H9 (cell line): ENCODE measurements around the gene HTRA3. TPM values are rescaled to one million over a fixed set of nuclear protein-coding genes. Genes with fewer than 3 reads are reported as not detected.

Experiments used
- DNase-seq: peaks from one replicate; pipeline ENCODE4 v3.0.0-alpha.2; 2017
- H2AFZ ChIP-seq: one replicate; pipeline ENCODE4 v1.6.1; 2013; ENCODE audit warnings: mild to moderate bottlenecking, low read length, control low read depth, moderate library complexity
- H2AK5ac ChIP-seq: 2 replicates; pipeline ENCODE4 v1.6.1; 2013; ENCODE audit warnings: low read length, control low read depth, mixed read lengths; ENCODE audit not compliant: insufficient read length
- H2BK120ac ChIP-seq: one replicate; pipeline ENCODE4 v1.6.1; 2013; ENCODE audit warnings: low read depth, mild to moderate bottlenecking, low read length, control low read depth, inconsistent platforms; ENCODE audit not compliant: poor library complexity, severe bottlenecking
- H2BK12ac ChIP-seq: 2 replicates; pipeline ENCODE4 v1.6.1; 2013; ENCODE audit warnings: low read length, control low read depth, mixed read lengths, low read depth; ENCODE audit not compliant: insufficient read length
- H2BK15ac ChIP-seq: 2 replicates; pipeline ENCODE4 v1.6.1; 2013; ENCODE audit warnings: low read depth, low read length, control low read depth
- H2BK20ac ChIP-seq: one replicate; pipeline ENCODE4 v1.6.1; 2013; ENCODE audit warnings: low read depth, mild to moderate bottlenecking, low read length, control low read depth, inconsistent platforms; ENCODE audit not compliant: poor library complexity, severe bottlenecking
- H2BK5ac ChIP-seq: 2 replicates; pipeline ENCODE4 v1.6.1; 2013; ENCODE audit warnings: low read length, control low read depth, mixed read lengths; ENCODE audit not compliant: insufficient read length
- H3K14ac ChIP-seq: 2 replicates; pipeline ENCODE4 v1.6.1; 2013; ENCODE audit warnings: low read length, control low read depth; ENCODE audit not compliant: insufficient read depth
- H3K18ac ChIP-seq: 2 replicates; pipeline ENCODE4 v1.6.1; 2013; ENCODE audit warnings: low read depth, mild to moderate bottlenecking, mixed read lengths, low read length, control low read depth; ENCODE audit not compliant: insufficient read length
- H3K23ac ChIP-seq: 2 replicates; pipeline ENCODE4 v1.6.1; 2013; ENCODE audit warnings: low read length, control low read depth, mixed read lengths, low read depth; ENCODE audit not compliant: insufficient read length
- H3K23me2 ChIP-seq: 2 replicates; pipeline ENCODE4 v1.6.1; 2013; ENCODE audit warnings: low read depth, mild to moderate bottlenecking, mixed read lengths, low read length, control low read depth; ENCODE audit not compliant: insufficient read length, poor library complexity, severe bottlenecking
- H3K27ac ChIP-seq: 2 replicates; pipeline ENCODE4 v1.5.1; 2013; ENCODE audit warnings: low read length, control low read depth, mixed read lengths, low read depth; ENCODE audit not compliant: insufficient read length
- H3K27me3 ChIP-seq: 2 replicates; pipeline ENCODE4 v1.6.1; 2013; ENCODE audit warnings: low read length, control low read depth, inconsistent platforms; ENCODE audit not compliant: insufficient read depth
- H3K4ac ChIP-seq: 2 replicates; pipeline ENCODE4 v1.6.1; 2013; ENCODE audit warnings: low read depth, mild to moderate bottlenecking, control low read depth, inconsistent platforms, low read length, moderate library complexity
- H3K4me1 ChIP-seq: 2 replicates; pipeline ENCODE4 v1.6.1; 2013; ENCODE audit warnings: low read length, control low read depth, inconsistent platforms; ENCODE audit not compliant: insufficient read depth
- H3K4me2 ChIP-seq: 2 replicates; pipeline ENCODE4 v1.6.1; 2013; ENCODE audit warnings: low read length, control low read depth, mixed read lengths; ENCODE audit not compliant: insufficient read length, insufficient read depth
- H3K56ac ChIP-seq: 2 replicates; pipeline ENCODE4 v1.6.1; 2013; ENCODE audit warnings: low read depth, mild to moderate bottlenecking, mixed read lengths, low read length, control low read depth; ENCODE audit not compliant: insufficient read length
- H3K79me1 ChIP-seq: 2 replicates; pipeline ENCODE4 v1.6.1; 2013; ENCODE audit warnings: low read depth, mild to moderate bottlenecking, moderate library complexity, low read length, control low read depth, inconsistent platforms; ENCODE audit not compliant: insufficient read depth, poor library complexity, severe bottlenecking
- H3K79me2 ChIP-seq: 2 replicates; pipeline ENCODE4 v1.6.1; 2013; ENCODE audit warnings: low read length, control low read depth, inconsistent platforms; ENCODE audit not compliant: insufficient read depth
- H3K9ac ChIP-seq: 2 replicates; pipeline ENCODE4 v1.6.1; 2013; ENCODE audit warnings: low read length, control low read depth, mixed read lengths; ENCODE audit not compliant: insufficient read length; ENCODE audit errors: extremely low read depth
- H3K9me3 ChIP-seq: one replicate; pipeline ENCODE4 v1.6.1; 2013; ENCODE audit warnings: low read depth, low read length, inconsistent platforms; ENCODE audit not compliant: control insufficient read depth
- H3T11ph ChIP-seq: one replicate; pipeline ENCODE4 v1.6.1; 2013; ENCODE audit warnings: mild to moderate bottlenecking, low read length, control low read depth, inconsistent platforms
- H4K20me1 ChIP-seq: one replicate; pipeline ENCODE4 v1.6.1; 2013; ENCODE audit not compliant: control insufficient read depth, insufficient read length, insufficient read depth
- H4K5ac ChIP-seq: 2 replicates; pipeline ENCODE4 v1.6.1; 2013; ENCODE audit warnings: low read depth, mild to moderate bottlenecking, mixed read lengths, low read length, control low read depth; ENCODE audit not compliant: insufficient read length
- H4K8ac ChIP-seq: replicated peaks from 2 replicates; pipeline ENCODE4 v1.6.1; 2013; ENCODE audit warnings: low read length, control low read depth, mixed read lengths, low read depth; ENCODE audit not compliant: insufficient read length
- H4K91ac ChIP-seq: 2 replicates; pipeline ENCODE4 v1.6.1; 2013; ENCODE audit warnings: low read depth, mild to moderate bottlenecking, moderate library complexity, mixed read lengths, low read length, control low read depth; ENCODE audit not compliant: insufficient read length
- H3K27ac Mint-ChIP-seq, 3 experiments: 2 replicates in 2 of 3; 3 replicates in 1 of 3; pipeline ENCODE4 v1.8.0; 2020 to 2021; ENCODE audit warnings: mixed read lengths in 3 of 3, mild to moderate bottlenecking in 1 of 3, moderate library complexity in 1 of 3
- H3K27me3 Mint-ChIP-seq: 2 replicates; pipeline ENCODE4 v1.8.0; 2021; ENCODE audit warnings: low read depth, mild to moderate bottlenecking, moderate library complexity, mixed read lengths
- H3K36me3 Mint-ChIP-seq, 3 experiments: 2 replicates in 2 of 3; 3 replicates in 1 of 3; pipeline ENCODE4 v1.8.0; 2020 to 2021; ENCODE audit warnings: low read depth in 3 of 3, mixed read lengths in 3 of 3; ENCODE audit not compliant: insufficient read depth in 1 of 3
- H3K4me1 Mint-ChIP-seq, 2 experiments: 2 replicates each; pipeline ENCODE4 v1.8.0; 2020; ENCODE audit warnings: mixed read lengths in 2 of 2
- H3K4me3 Mint-ChIP-seq, 2 experiments: 2 replicates in 1 of 2; 3 replicates in 1 of 2; pipeline ENCODE4 v1.8.0; 2020 to 2021; ENCODE audit warnings: mild to moderate bottlenecking in 2 of 2, mixed read lengths in 2 of 2, moderate library complexity in 1 of 2
- H3K9me3 Mint-ChIP-seq, 2 experiments: 2 replicates in 1 of 2; 3 replicates in 1 of 2; pipeline ENCODE4 v1.8.0; 2020; ENCODE audit warnings: mild to moderate bottlenecking in 2 of 2, mixed read lengths in 2 of 2, moderate library complexity in 1 of 2
- WGBS: extraction: QIAGEN DNeasy Blood & Tissue Kit; methylation state at CpG from one replicate; pipeline ENCODE4 v1.1.7; 2013; ENCODE audit warnings: missing lambda C conversion rate, low lambda C conversion rate, mixed read lengths; ENCODE audit not compliant: insufficient read length; ENCODE audit errors: extremely low coverage; 5-methylcytosine and 5-hydroxymethylcytosine counted together
- total RNA-seq: library from RNA; stranded (reverse); gene quantifications from 2 replicates; pipeline ENCODE4 v1.2.1, GENCODE V29; 2021
- TF ChIP-seq, protein P1 (sequence below): fragments of 200-600 bp; sonication (generic); conservative IDR thresholded peaks from 3 replicates; pipeline ENCODE4 v1.8.0; 2021; ENCODE audit warnings: antibody characterized with exemption, mild to moderate bottlenecking

The HTRA3 gene
- total RNA-seq, 1 experiment from 2014 or later: 3.0 TPM

DNA sequence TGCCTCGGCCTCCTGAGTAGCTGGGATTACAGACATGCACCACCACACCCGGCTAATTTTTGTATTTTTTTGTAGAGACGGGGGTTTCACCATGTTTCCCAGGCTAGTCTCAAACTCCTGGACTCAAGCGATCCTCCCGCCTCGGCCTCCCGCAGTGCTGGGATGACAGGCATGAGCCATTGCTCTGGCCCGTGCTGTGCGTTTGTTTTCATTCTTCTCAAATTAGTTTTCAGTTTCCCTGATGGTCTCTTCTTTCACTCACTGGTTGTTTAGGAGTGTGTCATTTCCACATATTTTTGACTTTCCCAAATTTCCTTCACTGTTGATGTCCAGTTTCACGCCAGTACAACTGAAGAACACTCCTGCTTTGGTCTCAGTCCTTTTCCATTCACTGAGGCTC is 38.7 kb upstream of the HTRA3 start:
- peaks cover 8 to 12% of the 10 kb centered on the region in 2 experiments for H3K4me1 Mint-ChIP-seq
- Histone ChIP-seq H3K18ac (no peak overlapping the region), H2BK15ac (no peak overlapping the region), H3K56ac (no peak overlapping the region), H2BK20ac (no peak overlapping the region), H3K9ac (no peak overlapping the region), H3K27ac (no peak overlapping the region), H2BK12ac (no peak overlapping the region), H3K23ac (no peak overlapping the region), H2AFZ (no peak overlapping the region), H4K8ac (no peak overlapping the region), H3K27me3 (no peaks in the 10 kb centered on the region), H2AK5ac (no peak overlapping the region), H4K20me1 (no peaks in the 10 kb centered on the region), H3K14ac (no peak overlapping the region), H3K4me1 (peaks cover 4% of the 10 kb centered on the region), H3K79me1 (no peaks in the 10 kb centered on the region), H4K91ac (no peak overlapping the region), H3K9me3 (no peaks in the 10 kb centered on the region), H4K5ac (no peak overlapping the region), H3K23me2 (no peaks in the 10 kb centered on the region), H3T11ph (no peak overlapping the region), H2BK5ac (no peak overlapping the region), H2BK120ac (no peak overlapping the region), H3K4me2 (no peak overlapping the region), H3K4ac (no peak overlapping the region), H3K79me2 (no peaks in the 10 kb centered on the region)
- H3K9me3 Mint-ChIP-seq: 0 out of 5 replicates have a peak, but pooled peaks cover 0 to 2% of the 10 kb centered on the region in 2 experiments
- no peaks in the 10 kb centered on the region for H3K36me3 Mint-ChIP-seq
- no peak for DNase-seq
- no peaks in the 10 kb centered on the region; the same call in 1 of the 2 replicates for H3K27me3 Mint-ChIP-seq
- TF ChIP-seq, protein P1, sequence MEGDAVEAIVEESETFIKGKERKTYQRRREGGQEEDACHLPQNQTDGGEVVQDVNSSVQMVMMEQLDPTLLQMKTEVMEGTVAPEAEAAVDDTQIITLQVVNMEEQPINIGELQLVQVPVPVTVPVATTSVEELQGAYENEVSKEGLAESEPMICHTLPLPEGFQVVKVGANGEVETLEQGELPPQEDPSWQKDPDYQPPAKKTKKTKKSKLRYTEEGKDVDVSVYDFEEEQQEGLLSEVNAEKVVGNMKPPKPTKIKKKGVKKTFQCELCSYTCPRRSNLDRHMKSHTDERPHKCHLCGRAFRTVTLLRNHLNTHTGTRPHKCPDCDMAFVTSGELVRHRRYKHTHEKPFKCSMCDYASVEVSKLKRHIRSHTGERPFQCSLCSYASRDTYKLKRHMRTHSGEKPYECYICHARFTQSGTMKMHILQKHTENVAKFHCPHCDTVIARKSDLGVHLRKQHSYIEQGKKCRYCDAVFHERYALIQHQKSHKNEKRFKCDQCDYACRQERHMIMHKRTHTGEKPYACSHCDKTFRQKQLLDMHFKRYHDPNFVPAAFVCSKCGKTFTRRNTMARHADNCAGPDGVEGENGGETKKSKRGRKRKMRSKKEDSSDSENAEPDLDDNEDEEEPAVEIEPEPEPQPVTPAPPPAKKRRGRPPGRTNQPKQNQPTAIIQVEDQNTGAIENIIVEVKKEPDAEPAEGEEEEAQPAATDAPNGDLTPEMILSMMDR: no peak
- peak overlapping the region in 1 of 3 experiments; percentile 12; a peak in 1 of 7 replicates for H3K27ac Mint-ChIP-seq
- no peak overlapping the region for H3K4me3 Mint-ChIP-seq
- no CpG with 5 or more reads among the region's 10 CpGs for WGBS
